PC-9 (cell line): ENCODE results near the gene P2RY12. TPM values are rescaled to one million over a fixed set of nuclear protein-coding genes. Genes with fewer than 3 reads are reported as not detected.
A peak's percentile ranks its signal among the peaks of the same experiment; 100 is the strongest.

Source experiments
- BruUV-seq: library from RNA; stranded (reverse); fragments of 400-500 nt; replicated peaks from 2 replicates; lab custom pipeline; 2021; lab: Mats Ljungman, UMichigan
- CTCF ChIA-PET: fragments of 300-600 bp; sonication (Branson Sonifier 250); formaldehyde crosslinking; loops from one replicate; lab custom pipeline; 2022; ENCODE audit warnings: antibody characterized with exemption; lab: Charles Lee
- POLR2A ChIA-PET: fragments of 300-600 bp; sonication (Branson Sonifier 250); formaldehyde crosslinking; loops from one replicate; lab custom pipeline; 2022; ENCODE audit warnings: antibody characterized with exemption; ENCODE audit not compliant: unreplicated experiment; lab: Charles Lee
- DNase-seq, 2 experiments: peaks; one replicate each; pipeline versions ENCODE4 v3.0.0 to v3.0.0-alpha.2; 2015 to 2022; ENCODE audit warnings: mixed read lengths in 1 of 2
- H2AFZ ChIP-seq: fragments of 200-600 bp; sonication (generic); 2 replicates; pipeline ENCODE4 v1.8.1; 2017; ENCODE audit warnings: antibody characterized with exemption
- H3F3A ChIP-seq: fragments of 200-600 bp; sonication (generic); 2 replicates; pipeline ENCODE4 v1.8.1; 2017; ENCODE audit warnings: antibody characterized with exemption, mild to moderate bottlenecking, low read depth; ENCODE audit not compliant: insufficient read depth
- H3K27ac ChIP-seq: fragments of 200-600 bp; sonication (generic); 2 replicates; pipeline ENCODE4 v1.6.1; 2016; ENCODE audit warnings: mixed run types
- H3K27me3 ChIP-seq: fragments of 200-600 bp; sonication (generic); 2 replicates; pipeline ENCODE4 v1.6.1; 2016; ENCODE audit warnings: low read depth, mixed run types; ENCODE audit not compliant: insufficient read depth
- H3K36me3 ChIP-seq: fragments of 200-600 bp; sonication (generic); 2 replicates; pipeline ENCODE4 v1.6.1; 2016; ENCODE audit warnings: low read depth, mixed run types
- H3K4me1 ChIP-seq: fragments of 200-600 bp; sonication (generic); replicated peaks from 2 replicates; pipeline ENCODE4 v1.6.1; 2016; ENCODE audit warnings: mixed run types; ENCODE audit not compliant: insufficient read depth
- H3K4me2 ChIP-seq: fragments of 200-600 bp; sonication (generic); 2 replicates; pipeline ENCODE4 v1.6.1; 2017; ENCODE audit warnings: mixed run types
- H3K4me3 ChIP-seq: fragments of 200-600 bp; sonication (generic); 2 replicates; pipeline ENCODE4 v1.6.1; 2016; ENCODE audit warnings: mixed run types
- H3K79me2 ChIP-seq: fragments of 200-600 bp; sonication (generic); 2 replicates; pipeline ENCODE4 v1.6.1; 2017; ENCODE audit warnings: low read depth, mixed run types
- H3K9me2 ChIP-seq: fragments of 200-600 bp; sonication (generic); 2 replicates; pipeline ENCODE4 v1.8.1; 2017; ENCODE audit warnings: mild to moderate bottlenecking; ENCODE audit not compliant: insufficient read depth
- H3K9me3 ChIP-seq: fragments of 200-600 bp; sonication (generic); 2 replicates; pipeline ENCODE4 v1.8.1; 2016; ENCODE audit warnings: low read depth; ENCODE audit not compliant: insufficient read depth
- H4K20me1 ChIP-seq: fragments of 200-600 bp; sonication (generic); 2 replicates; pipeline ENCODE4 v1.8.1; 2017; ENCODE audit not compliant: insufficient read depth
- EZH2 ChIP-seq: fragments of 200-600 bp; sonication (generic); IDR thresholded peaks from 2 replicates; pipeline ENCODE4 v1.8.0; 2017; ENCODE audit warnings: antibody characterized with exemption, low read depth
- intact Hi-C: fragments of 100-400 bp; cut with micrococcal nuclease; formaldehyde crosslinking; loops from one replicate; pipeline ENCODE4 v1.10.0; 2022; ENCODE audit not compliant: unreplicated experiment
- total RNA-seq: library from RNA; stranded (reverse); gene quantifications from 2 replicates; pipeline ENCODE4 v1.2.3, GENCODE V29; 2021
- TF ChIP-seq, protein P1 (sequence below): fragments of 200-600 bp; sonication (generic); conservative IDR thresholded peaks from 2 replicates; pipeline ENCODE4 v1.6.1; 2017; ENCODE audit warnings: mixed run types, antibody characterized with exemption, mild to moderate bottlenecking, moderate library complexity

Gene P2RY12
- total RNA-seq, 1 experiment from 2014 or later = not detected

DNA sequence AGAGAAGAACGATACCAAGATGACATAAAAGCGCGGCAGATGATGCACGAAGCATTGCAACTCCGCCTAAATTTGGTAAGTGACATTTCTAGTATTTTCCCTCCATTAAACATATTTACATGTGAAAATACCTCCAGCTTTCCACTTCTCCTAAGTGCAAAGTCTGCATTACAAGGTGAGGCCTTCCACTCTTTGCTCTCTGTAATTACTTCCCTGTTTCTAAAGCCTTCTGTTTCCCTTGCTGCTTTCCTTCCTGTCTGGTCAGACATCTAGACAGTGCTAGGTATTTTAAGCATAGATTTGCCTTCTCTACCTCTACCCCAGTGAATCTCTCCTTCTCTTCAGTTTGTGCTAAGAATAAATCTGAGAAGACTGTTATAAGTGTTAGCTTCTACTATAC lies 1.9 kb downstream of the P2RY12 start:
- H3K4me2 ChIP-seq = no peak overlapping the region
- no peaks in the 10 kb centered on the region for H3K27me3 ChIP-seq
- H3K36me3 ChIP-seq = no peaks in the 10 kb centered on the region
- intact Hi-C loops = no loop called here
- no peak for TF ChIP-seq EZH2
- TF ChIP-seq, protein P1, sequence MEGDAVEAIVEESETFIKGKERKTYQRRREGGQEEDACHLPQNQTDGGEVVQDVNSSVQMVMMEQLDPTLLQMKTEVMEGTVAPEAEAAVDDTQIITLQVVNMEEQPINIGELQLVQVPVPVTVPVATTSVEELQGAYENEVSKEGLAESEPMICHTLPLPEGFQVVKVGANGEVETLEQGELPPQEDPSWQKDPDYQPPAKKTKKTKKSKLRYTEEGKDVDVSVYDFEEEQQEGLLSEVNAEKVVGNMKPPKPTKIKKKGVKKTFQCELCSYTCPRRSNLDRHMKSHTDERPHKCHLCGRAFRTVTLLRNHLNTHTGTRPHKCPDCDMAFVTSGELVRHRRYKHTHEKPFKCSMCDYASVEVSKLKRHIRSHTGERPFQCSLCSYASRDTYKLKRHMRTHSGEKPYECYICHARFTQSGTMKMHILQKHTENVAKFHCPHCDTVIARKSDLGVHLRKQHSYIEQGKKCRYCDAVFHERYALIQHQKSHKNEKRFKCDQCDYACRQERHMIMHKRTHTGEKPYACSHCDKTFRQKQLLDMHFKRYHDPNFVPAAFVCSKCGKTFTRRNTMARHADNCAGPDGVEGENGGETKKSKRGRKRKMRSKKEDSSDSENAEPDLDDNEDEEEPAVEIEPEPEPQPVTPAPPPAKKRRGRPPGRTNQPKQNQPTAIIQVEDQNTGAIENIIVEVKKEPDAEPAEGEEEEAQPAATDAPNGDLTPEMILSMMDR = no peak
- H4K20me1 ChIP-seq = no peaks in the 10 kb centered on the region
- H3K79me2 ChIP-seq = no peaks in the 10 kb centered on the region
- CTCF ChIA-PET = no interaction called here
- no peaks in the 10 kb centered on the region for H3K9me2 ChIP-seq
- no peaks in the 10 kb centered on the region for H3K9me3 ChIP-seq
- no peak overlapping the region for H3K4me3 ChIP-seq
- no peak for DNase-seq
- BruUV-seq = no TSS peak
- H3K4me1 ChIP-seq = no peaks in the 10 kb centered on the region
- H3K27ac ChIP-seq = no peak overlapping the region
- POLR2A ChIA-PET = no interaction called here
- H2AFZ ChIP-seq = no peak overlapping the region
- H3F3A ChIP-seq = no peaks in the 10 kb centered on the region

DNA sequence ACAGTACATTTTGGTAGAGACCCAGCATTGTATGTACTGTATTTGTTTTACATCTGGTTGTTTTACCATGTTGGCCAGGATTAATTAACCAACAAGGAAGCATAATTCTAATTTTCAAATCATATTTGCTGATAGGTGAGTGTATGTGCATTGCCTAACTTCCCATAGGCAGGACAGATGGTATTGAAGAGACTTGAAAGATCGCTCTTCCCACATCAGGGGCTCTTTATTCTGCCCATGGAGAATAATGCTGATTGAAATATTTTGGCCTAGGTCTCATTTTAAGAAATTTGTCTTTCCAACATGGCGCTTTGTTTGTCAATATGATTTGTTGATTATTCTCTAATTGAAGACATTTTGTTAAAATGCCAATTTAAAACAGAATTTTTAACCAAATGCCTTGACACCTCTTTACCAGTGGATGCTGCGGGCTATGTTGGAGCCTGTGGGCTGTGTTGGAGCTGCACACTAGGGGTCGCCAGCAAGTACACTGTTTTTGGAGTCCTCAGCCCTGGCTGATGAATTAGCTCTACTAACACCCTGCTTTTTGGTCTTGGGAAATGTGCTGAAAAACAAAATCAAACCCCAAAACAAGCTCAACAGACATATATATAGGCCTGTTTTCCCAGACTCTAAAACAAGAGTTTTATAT lies 5.3 kb downstream of the P2RY12 start:
- CTCF ChIA-PET = no interaction called here
- POLR2A ChIA-PET = no interaction called here
- no peak overlapping the region for H3K27ac ChIP-seq
- intact Hi-C loops = no loop called here
- H3K9me2 ChIP-seq = no peaks in the 10 kb centered on the region
- H4K20me1 ChIP-seq = no peaks in the 10 kb centered on the region
- TF ChIP-seq, protein P1 = peak; percentile 41; the same call in 1 of the 2 replicates
- no peak for TF ChIP-seq EZH2
- no peaks in the 10 kb centered on the region for H3K27me3 ChIP-seq
- no peaks in the 10 kb centered on the region for H3K36me3 ChIP-seq
- no peaks in the 10 kb centered on the region for H3K4me1 ChIP-seq
- no peaks in the 10 kb centered on the region for H3K9me3 ChIP-seq
- no peaks in the 10 kb centered on the region for H3F3A ChIP-seq
- no peak for DNase-seq
- no peak overlapping the region for H3K4me3 ChIP-seq
- BruUV-seq = no TSS peak
- H3K4me2 ChIP-seq = no peak overlapping the region
- no peak overlapping the region for H2AFZ ChIP-seq
- no peaks in the 10 kb centered on the region for H3K79me2 ChIP-seq

DNA sequence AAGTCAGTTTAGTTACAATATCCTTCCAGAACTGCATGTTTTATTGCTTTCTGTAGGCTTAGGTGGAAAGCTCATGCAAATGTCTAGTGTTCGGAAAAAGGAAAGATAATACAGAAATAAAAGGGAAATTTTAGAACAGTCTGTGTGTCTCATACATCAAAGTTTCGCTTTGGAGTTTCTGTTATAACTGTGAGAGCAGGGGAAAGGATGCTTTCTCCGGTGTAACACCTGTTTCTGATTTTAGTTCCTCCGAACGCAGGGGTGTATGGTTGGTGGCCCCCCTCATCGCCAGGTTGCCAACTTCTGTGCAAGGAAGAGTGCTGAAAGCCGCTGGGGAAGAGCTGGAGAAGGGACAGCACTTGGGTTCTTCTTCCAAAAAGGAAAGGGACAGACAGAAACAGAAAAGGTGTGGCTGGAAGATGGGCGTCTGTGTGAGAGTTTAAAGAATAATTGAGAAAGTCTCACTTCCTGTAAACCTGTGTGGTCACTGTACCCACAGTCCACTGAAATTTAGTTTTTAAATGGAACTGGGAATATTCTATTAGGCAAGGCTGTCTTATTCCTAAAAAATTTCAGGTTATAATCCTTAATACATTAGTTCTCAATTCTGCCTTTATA lies 6.7 kb downstream of the P2RY12 start:
- no peak for DNase-seq
- H3K27ac ChIP-seq = no peak overlapping the region
- H3K4me2 ChIP-seq = no peak overlapping the region
- CTCF ChIA-PET = no interaction called here
- no TSS peak for BruUV-seq
- no peaks in the 10 kb centered on the region for H3K9me3 ChIP-seq
- no peaks in the 10 kb centered on the region for H3K9me2 ChIP-seq
- no peaks in the 10 kb centered on the region for H3K36me3 ChIP-seq
- H3K27me3 ChIP-seq = no peaks in the 10 kb centered on the region
- no peaks in the 10 kb centered on the region for H3K79me2 ChIP-seq
- intact Hi-C loops = no loop called here
- H4K20me1 ChIP-seq = no peaks in the 10 kb centered on the region
- no peak for TF ChIP-seq EZH2
- TF ChIP-seq, protein P1 = no peak
- no peak overlapping the region for H3K4me3 ChIP-seq
- no peaks in the 10 kb centered on the region for H3K4me1 ChIP-seq
- H2AFZ ChIP-seq = no peak overlapping the region
- H3F3A ChIP-seq = no peaks in the 10 kb centered on the region
- POLR2A ChIA-PET = interaction anchor here (0.6 kb wide), 1 partner anchor 16 kb away, joined by 9 read pairs; no protein-coding TSS in a partner anchor
